HPDE6-E6E7 (cell line): ENCODE data around the gene ADGRB3.

Experiments used
- DNase-seq: peaks from one replicate; pipeline ENCODE4 v3.0.0; 2011; ENCODE audit warnings: missing footprints; ENCODE audit errors: extremely low spot score

The ADGRB3 gene

DNA sequence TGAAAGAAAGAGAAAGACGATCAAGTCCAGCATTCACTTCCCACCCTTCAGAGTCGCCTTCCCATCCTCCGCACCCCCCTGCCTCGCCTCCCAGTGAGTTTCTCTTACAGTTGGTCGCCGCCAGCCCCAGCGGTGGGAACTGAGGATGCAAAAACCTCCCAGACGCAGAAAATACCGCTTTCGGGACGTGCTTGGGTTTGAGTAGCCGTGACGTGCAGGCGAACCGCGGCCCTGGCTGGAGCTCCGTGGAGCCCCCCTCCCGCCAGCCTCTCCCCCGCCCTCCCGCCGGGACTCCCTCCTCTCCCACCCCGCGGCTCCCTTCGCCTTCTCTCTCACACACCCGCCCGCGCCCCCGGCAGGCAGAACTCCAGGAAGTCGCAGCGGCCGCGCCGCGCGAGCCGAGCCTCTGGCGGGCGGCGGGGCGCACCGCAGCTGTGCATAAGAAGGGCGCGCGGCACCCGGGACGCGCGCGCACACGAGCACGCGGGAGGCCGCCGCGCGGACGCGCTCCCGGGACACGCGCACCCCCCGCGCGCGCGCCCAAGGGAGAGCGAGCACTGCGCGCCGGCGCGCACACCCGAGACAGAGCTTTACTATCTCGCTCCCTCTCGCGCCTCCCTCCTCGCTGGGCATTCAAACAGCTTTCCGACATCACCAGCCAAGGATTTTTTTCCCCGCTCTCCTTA is at the start of gene ADGRB3:
ADGRB3 (plus strand) TSS at position 557 of the 686 bp plus-strand sequence. CDS start 3,394 bp downstream, outside the sequence.
- peak; percentile 37 for DNase-seq

DNA sequence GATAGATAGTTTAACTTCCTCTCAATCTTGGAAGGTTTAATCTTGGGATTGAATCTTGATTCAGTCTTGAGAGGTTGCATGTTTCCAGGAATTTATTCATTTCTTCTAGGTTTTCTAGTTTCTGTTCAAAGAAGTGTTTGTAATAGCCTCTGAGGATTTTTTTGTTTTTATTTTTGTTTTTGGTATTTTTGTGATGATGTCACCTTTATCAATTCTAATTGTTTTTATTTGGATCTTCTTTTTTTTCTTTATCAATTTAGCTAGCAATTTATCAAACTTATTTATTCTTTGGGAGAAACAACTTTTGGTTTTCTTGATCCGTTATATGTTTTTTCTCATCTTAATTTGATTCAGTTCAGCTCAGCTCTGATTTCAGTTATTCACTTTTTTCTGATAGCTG is 41.5 kb upstream of the ADGRB3 start:
- DNase-seq, result no peak

DNA sequence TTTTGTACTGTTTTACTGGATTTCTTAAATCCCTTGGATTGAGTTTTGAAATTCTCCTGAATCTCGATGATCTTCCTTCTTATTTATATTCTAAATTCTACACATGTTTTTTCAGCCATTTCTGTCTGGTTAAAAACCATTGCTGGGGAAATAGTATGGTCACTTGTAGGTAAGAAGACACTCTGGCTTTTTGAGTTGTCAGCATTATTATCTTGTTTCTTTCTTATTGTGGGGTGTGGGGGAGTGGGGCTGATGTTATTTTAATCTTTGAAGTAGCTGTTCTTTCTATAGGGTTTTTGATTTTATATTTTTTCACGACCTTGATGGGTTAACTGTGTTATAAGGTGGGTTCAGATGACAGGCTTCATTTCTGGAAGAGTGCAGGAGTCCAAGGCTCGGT is 37.4 kb upstream of the ADGRB3 start:
- DNase-seq, result no peak

DNA sequence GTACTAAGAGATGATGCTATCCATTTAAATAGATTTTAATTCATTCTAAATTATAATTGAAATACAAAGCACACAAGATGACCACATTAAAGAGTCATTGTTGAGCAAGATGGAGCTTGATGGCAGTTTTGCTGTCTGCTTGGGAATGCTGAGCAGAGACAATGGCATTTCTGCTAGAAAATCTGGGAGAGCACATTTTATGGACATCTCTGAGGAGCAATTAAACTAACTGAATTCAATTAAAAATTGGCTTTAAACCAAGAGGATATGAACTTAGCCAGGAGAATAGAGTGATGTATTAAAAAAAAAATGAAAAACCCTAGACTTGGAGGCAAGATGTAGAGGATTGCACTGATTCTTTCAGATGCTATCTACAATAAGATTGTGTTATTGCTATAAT is 19.1 kb upstream of the ADGRB3 start:
- DNase-seq, result no peak

DNA sequence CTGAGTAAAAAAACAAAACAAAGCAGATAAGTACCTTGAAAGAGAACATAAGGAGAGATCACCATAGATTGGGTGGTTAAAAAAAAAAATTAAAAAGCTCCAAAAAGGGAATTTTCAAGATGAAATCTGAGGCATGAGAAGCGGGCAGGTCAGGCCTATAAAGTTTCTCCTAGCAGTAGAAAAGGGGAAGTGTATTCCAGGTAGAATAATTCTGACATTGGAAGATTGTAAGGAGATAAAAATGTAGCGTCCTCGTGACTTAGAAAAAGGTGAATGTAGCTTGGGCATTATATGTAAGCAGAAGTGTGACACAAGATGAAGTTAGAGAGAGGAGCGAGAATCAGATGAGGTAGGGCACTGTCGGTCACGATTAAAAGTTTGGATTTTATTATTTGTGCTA is 9.1 kb upstream of the ADGRB3 start:
- no peak for DNase-seq

DNA sequence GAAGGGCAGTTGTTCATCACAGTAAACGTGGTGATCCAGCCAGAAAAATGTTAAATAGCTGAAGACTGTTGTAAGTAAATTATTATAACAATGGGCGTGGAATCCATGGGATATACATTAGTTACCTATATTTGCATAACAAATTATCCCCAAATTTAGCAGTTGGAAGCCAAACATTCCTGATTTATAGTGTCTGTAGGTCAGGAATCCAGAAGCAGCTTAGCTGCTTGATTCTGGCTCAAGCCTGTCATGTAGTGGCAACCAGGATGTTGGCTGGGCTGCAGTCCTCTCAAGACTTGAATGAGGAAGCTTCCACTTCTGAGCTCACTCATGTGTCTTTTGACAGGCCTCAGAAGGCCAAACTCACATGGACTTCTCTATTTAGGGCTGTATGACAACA is 6.9 kb upstream of the ADGRB3 start:
- no peak for DNase-seq

DNA sequence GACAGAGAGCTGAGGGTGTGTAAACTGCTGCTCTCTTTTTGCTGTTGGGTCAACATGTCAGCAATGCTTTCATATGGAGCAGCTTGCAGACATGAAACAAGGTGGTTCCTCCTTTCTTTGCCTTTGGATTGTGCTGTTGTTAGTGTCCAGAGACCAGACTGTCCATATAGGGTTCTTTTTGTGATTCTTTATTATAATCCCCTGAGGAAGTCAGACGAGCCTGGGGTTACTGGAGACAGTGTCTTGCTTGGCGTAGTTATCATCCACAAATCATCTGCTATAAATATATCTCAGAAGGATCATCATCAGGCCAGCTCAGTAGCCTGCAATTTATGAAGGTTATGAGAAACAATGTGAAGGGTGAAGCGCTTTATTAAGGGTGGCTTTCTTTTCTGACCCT is 2.3 kb upstream of the ADGRB3 start:
- no peak for DNase-seq

DNA sequence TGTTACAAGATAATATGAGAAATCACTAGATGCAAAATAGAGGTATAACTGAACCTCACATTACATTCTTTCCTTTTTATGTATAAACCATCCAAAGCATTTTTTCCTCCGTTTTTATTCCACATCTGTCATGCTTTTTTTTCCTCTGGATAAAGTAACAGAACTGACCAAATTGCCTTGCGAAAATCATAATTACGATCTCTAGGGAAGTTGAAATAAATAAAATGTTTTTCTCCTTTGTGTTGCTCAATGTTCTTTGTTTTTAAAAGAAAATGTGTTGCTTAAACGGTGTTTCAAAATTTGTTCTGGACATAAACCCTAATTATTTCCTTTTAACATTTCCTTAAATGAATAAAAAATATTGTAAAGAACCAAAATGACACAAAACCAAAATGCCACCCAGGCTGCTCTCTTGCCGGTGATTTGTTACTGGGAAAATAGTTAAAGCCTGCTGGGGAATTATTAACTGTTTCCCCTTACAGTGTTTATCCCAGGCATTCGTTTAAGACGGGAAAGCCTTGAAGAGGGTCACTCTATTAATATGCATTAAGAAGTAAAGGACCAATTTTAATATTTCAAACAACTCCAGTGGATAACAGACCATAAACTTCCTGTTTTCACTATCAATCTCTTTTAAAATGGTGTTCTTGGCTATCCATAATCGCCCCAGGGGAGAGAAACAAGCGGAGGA is 1.7 kb upstream of the ADGRB3 start:
- DNase-seq, result no peak

DNA sequence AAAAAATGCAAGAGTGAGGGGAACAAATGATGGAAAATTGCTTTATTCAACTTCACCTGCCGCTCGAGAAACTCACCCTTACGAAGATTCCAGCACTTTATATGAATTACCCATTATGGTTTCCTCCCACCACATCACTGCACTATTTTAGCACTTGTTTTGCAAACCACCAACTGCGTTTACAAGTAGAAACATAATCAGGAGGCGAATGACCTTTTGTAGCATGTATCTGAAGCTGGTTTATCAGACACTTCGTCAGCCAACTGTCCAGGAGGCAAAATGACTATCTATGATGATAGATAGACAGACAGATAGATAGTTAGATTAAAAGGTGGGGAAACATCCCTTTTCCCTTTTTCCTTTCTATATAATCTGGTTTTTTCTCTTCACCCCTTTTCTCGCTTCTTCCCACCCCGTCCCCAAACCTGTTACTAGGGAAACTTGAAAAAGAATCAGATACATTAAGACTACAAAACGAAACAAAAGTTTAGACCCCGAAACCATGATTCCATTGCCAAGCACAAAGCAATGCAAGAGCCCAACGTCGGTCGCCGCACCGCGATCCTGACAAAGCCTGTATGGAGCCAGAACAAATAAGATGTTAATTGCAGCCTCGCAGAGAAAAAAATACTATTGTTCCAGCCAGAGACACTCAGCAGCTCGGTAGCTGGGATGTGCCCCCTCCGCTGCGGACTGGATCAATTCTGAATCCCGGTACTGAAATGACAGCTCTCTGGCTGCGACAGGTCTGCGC is 933 bp upstream of the ADGRB3 start:
- DNase-seq, result no peak

DNA sequence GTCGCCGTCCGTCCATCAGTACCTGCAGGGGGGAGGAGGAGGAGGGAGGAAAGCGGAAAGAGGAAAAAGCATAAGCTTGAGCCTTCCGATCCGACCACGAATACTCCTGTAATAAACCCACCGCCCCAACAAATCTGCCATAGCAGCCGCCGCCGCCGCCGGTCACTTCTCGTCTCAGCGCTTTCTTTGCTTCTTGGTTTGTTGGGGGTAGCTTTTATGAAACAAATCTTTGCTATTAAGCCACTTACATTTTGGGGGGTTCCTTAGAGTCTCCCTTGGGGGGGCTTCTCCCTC is 277 bp downstream of the ADGRB3 start:
- no peak for DNase-seq

DNA sequence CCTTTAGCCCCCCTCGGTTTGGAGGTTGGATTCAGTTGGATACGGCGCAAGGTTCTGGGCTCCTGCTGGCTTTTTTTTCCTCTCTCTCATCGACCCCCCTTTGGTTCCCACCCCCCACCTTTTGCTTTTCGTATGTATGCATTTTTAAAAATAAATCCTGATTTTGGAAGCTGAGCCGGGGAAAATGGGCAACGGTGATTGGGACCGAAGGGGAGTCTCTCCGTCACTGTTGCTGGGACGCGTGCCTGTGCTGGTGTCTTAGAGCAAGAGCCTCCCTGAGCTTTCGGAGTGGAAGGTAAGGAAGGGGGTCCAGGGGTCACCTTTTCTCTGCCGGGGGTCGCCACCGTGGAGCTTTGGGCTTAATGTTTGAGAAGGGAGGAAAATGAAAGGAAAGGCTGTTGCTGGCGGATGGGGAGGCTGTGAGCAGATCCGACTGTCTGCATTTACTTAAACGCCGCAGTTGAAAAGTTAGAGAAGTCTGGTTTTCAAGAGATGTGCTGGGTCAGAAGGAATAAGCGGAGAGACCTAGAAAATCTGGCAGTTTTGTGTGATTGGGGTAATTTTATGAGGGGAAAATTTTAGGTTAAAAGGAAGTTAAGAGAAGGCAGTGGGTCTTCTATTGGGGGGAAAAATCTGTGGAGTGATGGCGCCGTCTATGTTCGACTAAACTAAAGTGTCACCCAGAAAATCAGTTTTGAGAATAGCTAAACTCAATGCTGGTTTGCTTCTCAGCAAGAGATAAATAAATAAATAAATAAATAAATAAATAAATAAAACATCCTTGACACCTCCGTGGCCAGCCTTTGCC is 828 bp downstream of the ADGRB3 start:
- DNase-seq, result no peak

DNA sequence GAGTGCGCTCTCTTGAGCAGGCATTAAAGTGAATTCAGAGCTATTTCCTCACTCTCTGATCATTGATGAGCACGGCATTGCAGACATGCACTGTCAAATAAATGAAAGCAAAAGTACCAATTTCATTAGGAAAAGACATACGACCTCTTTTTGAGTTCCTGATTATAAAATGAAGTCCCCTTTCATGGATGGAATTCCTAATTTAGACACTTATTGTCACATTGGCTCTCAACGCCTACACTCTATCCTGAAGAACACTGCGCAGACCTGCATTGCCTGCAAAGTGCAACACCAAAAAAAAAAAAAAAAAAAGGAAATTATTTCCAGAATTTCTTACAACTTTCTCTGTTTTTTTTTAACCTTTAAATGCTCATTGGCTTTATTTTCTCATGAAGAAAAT is 1.6 kb downstream of the ADGRB3 start:
- no peak for DNase-seq

DNA sequence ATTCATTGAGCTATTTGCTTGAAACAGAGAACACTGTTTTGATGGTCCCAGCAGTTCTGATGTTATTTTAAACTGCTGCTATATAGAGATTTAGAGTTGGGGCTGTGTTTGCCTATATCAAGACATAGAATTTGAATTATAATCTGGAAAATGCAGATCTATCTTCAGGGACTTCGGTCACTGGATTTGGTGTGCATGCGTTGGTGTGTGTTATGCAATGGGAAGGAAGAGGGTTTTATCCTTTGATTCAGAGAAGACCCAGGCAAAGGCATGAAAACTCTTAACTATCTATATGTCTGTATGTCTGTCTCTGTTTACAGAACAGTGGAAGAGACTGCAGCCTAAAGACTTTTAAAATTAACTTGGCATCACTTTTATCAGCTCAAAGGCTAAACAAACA is 2.0 kb downstream of the ADGRB3 start:
- no peak for DNase-seq

DNA sequence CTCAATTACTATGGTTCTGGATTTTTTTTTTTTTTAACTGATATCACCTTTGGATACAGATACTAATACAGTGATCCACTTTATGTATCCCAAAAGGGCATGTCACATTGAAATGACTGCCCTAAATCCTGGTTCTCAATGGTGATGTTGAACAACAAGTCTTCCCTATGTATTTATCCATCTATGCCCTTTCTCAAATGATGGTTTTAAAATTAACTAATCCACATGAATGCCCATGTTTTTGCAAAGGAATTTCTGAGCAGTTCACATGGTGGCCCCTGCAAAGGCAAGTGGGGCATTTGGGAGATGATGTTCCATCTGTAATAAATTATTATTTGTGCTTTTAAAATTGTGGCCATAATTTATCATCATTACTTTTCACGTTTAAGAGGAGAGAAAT is 2.7 kb downstream of the ADGRB3 start:
- no peak for DNase-seq

DNA sequence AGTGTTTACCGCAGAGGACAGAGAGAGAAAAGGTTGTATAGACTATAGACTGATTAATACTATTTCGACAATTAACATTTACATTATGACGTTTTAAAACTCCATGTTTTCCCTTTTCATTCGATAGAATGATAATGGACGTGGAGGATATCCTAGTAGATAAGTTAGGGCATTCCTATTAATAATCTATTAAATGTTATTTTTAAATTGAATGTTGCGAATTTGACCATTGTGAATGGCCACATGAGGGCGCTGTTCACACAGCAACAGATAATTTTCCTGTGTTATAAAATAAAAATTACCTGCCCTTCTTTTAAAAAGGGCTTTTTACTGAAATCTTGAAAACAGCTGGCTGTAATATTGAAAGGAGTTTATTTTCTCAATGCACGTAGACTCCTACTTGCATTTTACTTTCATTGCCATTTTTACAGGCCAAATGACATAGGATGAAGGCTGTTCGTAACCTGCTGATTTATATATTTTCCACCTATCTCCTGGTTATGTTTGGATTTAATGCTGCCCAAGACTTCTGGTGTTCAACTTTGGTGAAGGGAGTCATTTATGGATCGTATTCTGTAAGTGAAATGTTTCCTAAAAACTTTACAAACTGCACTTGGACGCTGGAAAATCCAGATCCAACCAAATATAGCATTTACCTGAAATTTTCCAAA is 3.3 kb downstream of the ADGRB3 start:
- no peak for DNase-seq

DNA sequence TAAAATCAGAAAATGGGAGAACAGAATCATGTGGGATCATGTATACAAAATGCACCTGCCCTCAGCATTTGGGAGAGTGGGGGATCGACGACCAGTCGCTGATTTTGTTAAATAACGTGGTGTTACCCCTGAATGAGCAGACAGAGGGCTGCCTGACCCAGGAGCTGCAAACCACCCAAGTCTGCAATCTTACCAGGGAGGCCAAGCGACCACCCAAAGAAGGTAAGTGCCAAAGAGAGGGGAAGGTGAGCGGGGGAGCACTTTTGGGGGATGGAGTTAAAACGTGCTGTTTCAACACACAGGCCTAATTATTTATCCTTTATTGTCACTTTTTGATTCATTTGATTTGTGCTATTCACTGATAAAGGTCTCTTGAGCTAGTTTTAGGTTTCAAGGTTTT is 4.1 kb downstream of the ADGRB3 start:
- no peak for DNase-seq

DNA sequence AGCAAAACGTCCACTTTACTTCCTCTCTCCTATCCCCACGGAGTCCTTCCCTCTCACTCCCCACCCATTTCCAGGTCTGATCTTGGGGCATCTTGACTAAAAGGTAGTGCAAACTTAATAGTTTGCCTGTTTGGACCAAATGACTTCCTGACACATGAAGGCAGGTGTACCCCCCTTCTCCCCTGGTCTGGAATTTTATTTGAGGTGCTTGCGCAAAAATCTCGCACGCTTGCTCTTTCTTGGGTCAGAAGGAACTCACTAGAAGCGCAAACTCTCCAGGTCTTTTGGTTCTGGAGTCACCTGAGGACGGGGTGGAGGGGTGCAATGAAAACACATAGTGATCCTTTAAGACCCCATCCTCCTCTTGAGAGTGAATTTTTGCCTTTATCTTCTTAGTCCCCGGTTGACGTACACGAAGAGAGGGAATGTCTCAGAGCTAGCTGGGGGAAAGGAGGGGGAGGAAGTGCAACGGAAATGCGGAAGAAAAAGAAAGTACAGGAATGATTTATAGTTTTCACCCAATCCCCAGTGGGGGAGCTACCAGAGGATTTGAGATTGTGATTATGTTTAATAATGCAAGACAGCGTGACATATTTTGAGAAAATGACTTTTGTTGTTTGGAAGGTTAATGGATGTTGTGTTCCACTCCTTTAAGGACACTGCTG is 4.9 kb downstream of the ADGRB3 start:
- no peak for DNase-seq

DNA sequence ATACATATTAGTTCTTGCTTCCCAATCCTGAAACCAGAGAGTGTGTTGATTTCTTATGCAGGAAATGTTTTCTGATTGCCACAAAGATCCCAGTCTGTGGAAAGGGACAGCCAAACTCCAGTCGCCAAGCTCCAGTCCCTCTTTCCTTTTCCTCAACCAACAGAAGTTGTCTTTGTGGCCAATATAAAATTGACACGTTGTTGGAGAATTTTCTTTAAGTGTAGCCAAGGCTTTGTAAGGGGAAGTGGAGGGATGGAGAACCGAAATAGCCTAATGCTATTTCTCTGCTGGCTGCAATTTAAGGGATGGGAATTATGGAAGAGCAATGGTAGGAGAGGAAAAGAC is 5.4 kb downstream of the ADGRB3 start:
- no peak for DNase-seq

DNA sequence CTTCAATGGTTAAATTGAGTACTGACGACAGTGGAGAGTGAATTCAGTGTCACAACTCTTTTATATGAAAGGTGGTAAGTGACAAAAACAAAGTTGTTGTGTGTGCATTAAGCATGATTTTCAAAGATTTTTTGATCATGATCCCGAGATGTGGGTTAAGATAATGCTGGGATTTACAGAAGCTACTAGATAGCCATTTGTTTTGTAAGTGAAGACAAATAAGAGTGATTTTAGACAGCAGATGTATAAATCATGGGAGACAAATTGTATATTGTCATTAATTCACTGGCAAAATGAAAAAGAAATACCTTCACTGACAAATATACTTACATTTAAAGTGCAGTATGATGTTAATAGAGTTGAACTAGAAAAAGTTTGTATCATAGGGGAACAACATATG is 6.1 kb downstream of the ADGRB3 start:
- DNase-seq, result no peak

DNA sequence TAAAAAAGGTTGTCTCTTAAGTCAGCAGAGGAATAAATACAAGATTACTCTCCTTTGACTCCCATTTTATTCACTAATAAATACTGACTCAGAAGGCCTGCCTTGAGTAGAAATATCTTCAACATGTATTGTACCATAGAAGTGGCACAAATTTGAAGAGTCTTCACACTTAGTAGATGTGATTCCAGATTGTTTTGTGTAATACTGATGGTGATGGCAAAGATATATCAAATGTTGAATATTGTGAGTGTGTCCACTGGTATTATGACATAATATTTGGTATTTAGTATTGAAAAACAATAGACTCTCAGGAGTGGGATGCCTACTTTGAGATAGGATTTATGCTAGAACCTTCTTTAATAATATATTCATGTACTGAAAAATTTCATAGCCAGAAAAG is 7.0 kb downstream of the ADGRB3 start:
- DNase-seq, result no peak

DNA sequence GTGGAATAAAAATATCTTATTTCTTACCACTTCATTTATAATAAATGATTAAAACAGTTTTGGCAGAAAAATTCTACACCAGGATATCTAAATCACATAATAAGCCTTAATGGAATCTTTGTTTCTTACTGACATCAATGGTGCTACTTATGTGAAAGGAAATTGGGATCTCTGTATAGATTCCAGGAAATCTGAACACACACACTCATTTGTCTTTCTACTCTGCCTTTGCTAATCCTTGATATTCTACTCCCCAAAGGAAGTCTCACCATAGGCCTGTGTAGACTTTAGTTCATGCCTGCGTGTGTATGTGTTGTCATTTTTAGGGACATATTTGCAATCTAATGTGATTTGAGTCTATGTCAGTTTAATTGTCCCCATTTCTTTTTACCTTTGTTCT is 7.9 kb downstream of the ADGRB3 start:
- no peak for DNase-seq
